Measurements from ENCODE around the gene USP19.

USP19 gene

DNA sequence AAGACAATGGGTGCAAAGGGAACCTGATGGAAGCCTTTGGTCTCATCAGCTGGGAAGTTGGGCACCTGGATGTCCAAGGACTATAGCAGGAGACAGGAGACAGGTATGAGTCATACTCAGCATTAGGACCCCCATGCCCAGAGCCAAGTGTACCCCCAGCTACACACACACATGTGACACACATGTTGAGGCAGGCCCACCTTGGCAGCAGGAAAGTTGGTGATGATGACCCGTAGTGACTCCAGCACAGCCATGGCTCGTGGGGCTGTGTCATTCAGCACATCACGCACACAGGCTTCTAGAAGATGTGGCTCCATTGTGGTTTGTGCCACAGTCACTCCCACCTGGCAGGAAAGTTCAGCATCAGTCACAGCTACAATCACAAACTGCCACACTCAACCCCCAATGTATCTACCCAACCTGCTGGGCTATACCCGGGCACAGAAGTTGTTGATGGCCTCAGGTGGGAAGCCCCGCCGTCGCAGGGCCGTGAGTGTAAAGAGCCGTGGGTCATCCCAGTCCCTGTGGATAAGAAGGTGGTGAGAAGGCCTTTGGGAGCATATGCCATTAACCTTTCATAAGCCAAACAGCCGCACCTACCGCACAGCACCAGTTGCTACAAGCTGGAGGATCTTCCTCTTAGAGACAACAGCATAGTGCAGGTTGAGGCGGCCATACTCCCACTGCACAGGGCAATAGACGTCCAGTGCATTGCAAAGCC lies 21.6 kb downstream of the USP19 start:
- no peak for DNase-seq

DNA sequence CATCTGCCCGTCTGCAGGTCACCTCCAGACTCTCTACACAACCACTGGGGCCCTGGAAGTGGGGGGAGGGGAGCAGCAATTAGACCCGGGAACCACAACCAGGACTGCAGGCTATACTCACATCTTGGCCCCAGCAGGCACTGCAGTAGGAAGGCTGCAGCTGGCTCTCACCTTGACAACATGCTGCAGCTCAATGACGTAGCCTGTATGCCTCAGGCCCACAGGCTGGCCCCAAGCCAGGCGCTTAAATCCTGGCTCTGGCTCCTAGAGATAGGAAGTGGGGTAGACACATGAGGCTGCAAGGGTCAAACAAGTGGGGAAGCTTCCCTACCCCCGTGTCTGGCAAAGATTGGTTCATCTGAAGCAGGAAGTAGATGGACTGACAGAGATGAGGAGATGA lies 22.2 kb downstream of the USP19 start:
- no peak for DNase-seq

DNA sequence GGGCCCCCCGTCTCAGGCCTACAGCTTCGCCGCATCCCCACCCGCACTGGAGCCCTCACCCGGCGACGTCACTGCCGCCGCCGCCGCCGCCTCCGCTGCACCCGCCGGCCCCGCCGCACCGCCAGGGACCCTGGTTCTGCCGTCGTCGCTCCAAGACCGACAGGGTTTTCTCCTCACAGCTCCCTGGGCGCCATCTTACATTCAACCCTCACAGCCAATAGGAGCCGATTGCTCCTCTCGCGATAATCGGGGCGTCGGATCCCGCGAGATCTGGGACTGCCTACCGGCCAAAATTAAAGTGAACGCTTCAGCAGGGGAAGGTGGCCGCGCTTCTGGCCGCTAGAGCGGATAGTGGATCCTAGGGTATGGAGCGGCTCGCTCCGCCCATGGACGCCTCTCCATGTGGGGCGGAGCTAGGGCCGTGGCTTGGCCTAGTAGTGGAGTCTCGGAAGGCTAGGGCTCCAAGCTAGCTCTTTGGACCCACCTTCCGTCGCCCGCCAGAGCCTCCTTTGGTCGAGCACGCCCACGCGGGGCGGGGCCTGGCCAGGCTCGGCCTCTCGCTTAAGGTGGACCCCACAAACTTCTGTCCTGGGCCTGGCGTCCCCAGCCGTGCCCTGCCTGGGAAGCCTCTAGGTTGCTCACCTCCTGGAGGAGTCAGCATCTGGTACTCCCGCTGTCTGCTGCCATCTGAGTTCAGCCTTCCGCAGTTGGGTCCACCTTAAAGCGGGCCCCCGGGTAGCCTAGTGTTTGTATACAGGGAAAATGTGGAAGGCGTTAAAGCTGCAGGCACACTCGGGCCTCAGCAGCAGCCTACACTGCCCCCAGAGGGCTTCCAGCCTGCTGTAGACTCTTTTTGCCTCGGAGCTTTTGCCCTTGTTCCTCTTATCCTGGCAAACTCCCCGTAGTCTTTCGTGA lies 26.5 kb downstream of the USP19 start, which contains the start of gene QRICH1:
QRICH1 (minus strand) TSS at position 219 of the 915 bp plus-strand sequence. CDS start 17,054 bp downstream, outside the sequence.
- peak; percentile 93 to 99 (median 97) for DNase-seq

DNA sequence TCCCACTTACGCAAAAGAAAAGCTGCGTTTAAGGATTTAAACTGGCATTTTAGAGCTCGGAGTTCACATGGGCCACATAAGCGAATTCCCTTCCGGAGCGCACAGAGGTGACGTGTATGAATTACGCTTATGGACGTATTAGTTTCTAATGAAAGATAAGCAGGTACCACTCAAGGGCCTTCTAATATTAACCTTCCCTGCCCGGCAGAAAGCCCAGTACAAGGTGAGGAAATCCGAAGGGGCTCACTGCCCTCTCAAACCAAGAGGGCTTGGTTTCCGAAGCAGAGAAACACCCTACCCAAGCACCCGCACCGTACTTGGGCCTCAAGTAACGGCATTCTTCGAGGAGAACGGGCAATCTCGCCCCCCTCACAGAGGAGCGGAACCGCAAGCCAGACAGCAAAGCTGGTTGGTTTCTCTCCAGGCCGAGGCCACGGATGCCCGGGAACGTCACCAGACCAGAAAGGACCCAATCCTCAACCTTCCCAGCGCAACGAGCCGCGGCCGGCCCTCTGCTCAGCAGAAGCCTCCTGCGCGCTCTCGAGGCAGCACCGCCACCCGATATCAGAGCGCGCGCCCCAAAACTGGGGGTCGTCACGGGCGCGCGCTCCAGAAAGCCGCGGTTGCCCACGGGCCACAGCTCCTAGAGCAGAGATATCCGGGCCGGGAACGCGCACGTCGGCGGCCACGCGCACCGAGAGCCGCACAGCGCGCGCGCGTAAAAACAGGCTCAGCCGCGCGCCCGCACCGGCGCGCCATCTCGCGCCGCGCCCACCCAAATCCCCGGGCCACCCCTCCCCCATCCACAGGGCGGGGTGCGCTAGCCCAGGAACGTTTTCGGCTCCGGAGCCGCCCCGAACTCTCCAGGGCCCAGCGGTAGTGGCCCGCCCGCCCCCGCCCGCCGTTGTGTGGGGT lies 27.4 kb downstream of the USP19 start:
- peak; percentile 66 to 89 (median 82) for DNase-seq

DNA sequence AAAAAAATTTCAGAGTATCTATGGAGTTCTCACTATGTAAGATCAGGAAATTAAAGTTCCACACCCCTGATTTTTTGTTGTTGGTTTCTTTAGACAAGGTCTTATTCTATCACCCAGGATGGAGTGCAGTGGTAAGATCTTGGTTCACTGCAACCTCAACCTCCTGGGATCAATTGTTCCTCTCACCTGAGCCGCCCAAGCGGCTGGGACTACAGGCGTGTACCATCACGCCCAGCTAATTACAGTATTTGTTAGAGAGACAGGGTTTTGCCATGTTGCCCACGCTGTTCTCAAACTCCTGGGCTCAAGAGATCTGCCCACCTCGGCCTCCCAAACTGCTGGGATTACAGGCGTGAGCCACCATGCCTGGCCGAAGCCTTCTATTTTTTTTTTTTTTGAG lies 39.2 kb downstream of the USP19 start:
- DNase-seq: no peak

DNA sequence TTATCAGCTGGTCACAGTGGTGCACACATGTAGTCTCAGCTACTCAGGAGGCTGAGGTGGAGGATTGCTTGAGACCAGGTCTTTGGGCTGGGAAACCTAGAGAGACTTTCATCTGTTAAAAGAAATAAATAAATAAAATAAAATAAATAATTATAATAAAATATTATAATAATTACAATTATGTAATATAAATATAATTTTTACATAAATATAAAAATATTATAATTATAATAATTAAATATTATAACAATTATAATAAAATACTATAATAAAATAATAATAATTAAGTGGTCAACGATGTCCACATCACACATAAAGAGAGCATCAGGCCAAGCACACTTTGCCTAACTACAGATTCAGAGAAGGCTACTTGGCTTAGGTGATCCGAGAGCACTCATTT lies 41.4 kb downstream of the USP19 start:
- DNase-seq: no peak

DNA sequence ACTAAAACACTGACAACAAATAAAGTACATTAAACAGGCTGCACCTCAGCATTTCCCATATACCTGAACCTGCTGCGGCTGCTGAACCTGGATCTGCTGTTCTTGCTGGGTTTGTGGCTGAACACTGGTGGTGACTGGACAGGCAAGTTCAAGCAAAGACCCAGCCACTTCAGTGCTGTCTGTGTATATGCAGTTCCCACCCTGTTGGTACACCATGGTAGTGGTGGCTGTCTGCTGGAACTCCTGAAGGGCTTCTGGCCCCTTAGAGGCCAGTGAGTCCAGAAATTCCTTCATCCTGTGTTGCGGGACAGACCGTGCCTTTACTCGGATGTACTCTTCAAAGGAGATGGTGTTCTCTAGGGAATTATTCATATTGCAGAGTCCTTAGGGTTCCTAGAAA lies 44.0 kb downstream of the USP19 start:
- DNase-seq: no peak

DNA sequence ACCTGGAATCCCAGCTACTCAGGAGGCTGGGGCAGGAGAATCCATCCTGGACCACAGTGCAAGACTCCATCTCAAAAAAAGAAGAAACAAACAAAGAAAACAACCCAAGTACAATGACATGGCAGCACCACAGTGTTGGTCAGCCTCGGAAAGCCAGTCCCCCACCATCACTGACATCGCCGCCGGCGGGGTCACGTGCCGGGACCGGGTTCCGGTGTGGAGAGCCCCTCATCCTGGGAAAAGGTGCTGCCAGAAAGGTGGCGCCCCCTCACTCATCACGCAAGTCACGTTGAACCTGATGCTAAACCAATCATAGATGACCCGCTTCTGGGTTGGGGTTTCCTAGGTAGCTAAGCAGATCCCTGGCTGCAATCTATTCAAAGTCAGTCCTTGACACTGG lies 44.5 kb downstream of the USP19 start:
- no peak for DNase-seq
